ENCODE data around the gene CARMIL1. TPM values are rescaled to one million over a fixed set of nuclear protein-coding genes. Genes with fewer than 3 reads are reported as not detected.

Gene CARMIL1
- total and polyA plus RNA-seq, 10 of the 15 experiments (the other 5 are each of a cell fraction or from before 2014, with no cell fraction given): 6.4 to 18.1 (median 10.3) TPM

- no peak for TF ChIP-seq HDAC2 (IDR thresholded peaks at IDR 0.05)
Measured at GRCh38 chr6:25579391-25579883, 300.3 kb downstream of the CARMIL1 start (continued).

- POLR2A ChIA-PET: interaction anchor here (1.0 kb wide), 1 partner anchor 314 kb away, joined by 3 read pairs; no protein-coding TSS in a partner anchor
- CTCF ChIA-PET: interaction anchor here (0.8 to 2.7 kb wide), 11 partner anchors 8 to 397 kb away, joined by 3 to 17 read pairs (median 5); no protein-coding TSS in a partner anchor
- H3K4me1 ChIP-seq (ENCODE audit: control insufficient read depth, insufficient read depth, low read length): peaks cover 5% of the 10 kb centered on the region
- no peak for TF ChIP-seq POLR2AphosphoS2 (IDR thresholded peaks at IDR 0.05; ENCODE audit: low read depth, low read length)
- no peak for TF ChIP-seq LARP7 (IDR thresholded peaks at IDR 0.05)
- no peak for TF ChIP-seq SIN3A (IDR thresholded peaks at IDR 0.05; ENCODE audit: low read depth, low read length)
- TF ChIP-seq NBN (IDR thresholded peaks at IDR 0.05): no peak
- TF ChIP-seq ZBTB11 (CRISPR knock-in tag; IDR thresholded peaks at IDR 0.05): no peak
- no peak for TF ChIP-seq ASH2L (IDR thresholded peaks at IDR 0.05; ENCODE audit: borderline replicate concordance, low read depth)
- TF ChIP-seq DPF2 (IDR thresholded peaks at IDR 0.05): no peak
- no peak for TF ChIP-seq CHD2 (IDR thresholded peaks at IDR 0.05; ENCODE audit: borderline replicate concordance, low read depth, low read length)
- no peak for TF ChIP-seq CHD1 (IDR thresholded peaks at IDR 0.05; ENCODE audit: low read depth, low read length)
- 28% methylated on average over 4 of the region's 4 CpGs for WGBS (ENCODE audit: insufficient coverage, insufficient replicate concordance, low lambda C conversion rate, missing lambda C conversion rate)
- H3K27me3 ChIP-seq (replicated peaks in 1 of 2; ENCODE audit: control insufficient read depth in 2 of 2, insufficient read depth in 2 of 2, low read length in 1 of 2): no peaks in the 10 kb centered on the region
- no peaks in the 10 kb centered on the region for H4K20me1 ChIP-seq (ENCODE audit: control insufficient read depth, insufficient read depth)
- no peak overlapping the region for H3K9ac ChIP-seq (ENCODE audit: control insufficient read depth, insufficient read depth, low read length)
- intact Hi-C loops (cut with micrococcal nuclease; ENCODE audit: unreplicated experiment) (no loop called here), in situ Hi-C loops (cut with MboI) (no loop called here)
- peak overlapping the region; percentile 67 for H2AFZ ChIP-seq (ENCODE audit: control insufficient read depth, low read depth, low read length)
- RAD21 ChIA-PET (ENCODE audit: unreplicated experiment): no interaction called here
- H3K36me3 ChIP-seq (ENCODE audit: control insufficient read depth in 2 of 2, insufficient read depth in 2 of 2, low read length in 1 of 2): no peaks in the 10 kb centered on the region
- FAIRE-seq (no peak), DNase-seq (ENCODE audit: low read depth, low spot score) (no peak), ATAC-seq (peak; percentile 59)
- H3K4me3 ChIP-seq: no peak overlapping the region
- no TSS peak for BruUV-seq (replicated peaks)
- peak overlapping the region; percentile 22; the same call in 1 of the 2 replicates for H3K27ac ChIP-seq (ENCODE audit: control insufficient read depth, insufficient read depth)
- peak overlapping the region; percentile 54 for H3K4me2 ChIP-seq (ENCODE audit: control insufficient read depth, insufficient read depth)
- SMC1A ChIA-PET (ENCODE audit: uncharacterized antibody, unreplicated experiment): interaction anchor here (0.8 to 1.7 kb wide), 5 partner anchors 9 to 172 kb away, joined by 3 to 6 read pairs (median 3); no protein-coding TSS in a partner anchor
- no peaks in the 10 kb centered on the region for H3K9me3 ChIP-seq (replicated peaks; ENCODE audit: control insufficient read depth, insufficient read depth, low read length)
- no peaks in the 10 kb centered on the region for H3K79me2 ChIP-seq (ENCODE audit: control insufficient read depth, insufficient read depth, low read length)
Measured at GRCh38 chr6:25579902-25580495, 300.8 kb downstream of the CARMIL1 start.
